Tibial nerve (tissue), 4 donors: ENCODE data around the gene PIP5K1C.

Experiments
- CTCF ChIP-seq, 5 experiments: fragments of 200-600 bp in 3 of 5; fragments of 450-650 bp in 2 of 5; sonication (generic) in 3 of 5; IDR thresholded peaks; one replicate each; pipeline ENCODE4 v1.5.1; 2016 to 2019; ENCODE audit warnings: antibody characterized with exemption in 5 of 5, mild to moderate bottlenecking in 3 of 5, moderate library complexity in 2 of 5
- EP300 ChIP-seq, 2 donors: sonication (generic); formaldehyde crosslinking; IDR thresholded peaks; one replicate each; pipeline ENCODE4 v1.6.1; 2017; ENCODE audit warnings: antibody characterized with exemption in 2 of 2, mild to moderate bottlenecking in 1 of 2
- POLR2A ChIP-seq, 2 donors: fragments of 450-650 bp; IDR thresholded peaks; one replicate each; pipeline ENCODE4 v1.6.1; 2017; ENCODE audit warnings: antibody characterized with exemption in 2 of 2, mild to moderate bottlenecking in 2 of 2, moderate library complexity in 2 of 2

GRCh38 chr19:3659746-3660112 is 40.5 kb downstream of the PIP5K1C start:
- TF ChIP-seq POLR2A (IDR thresholded peaks at IDR 0.05) (no peak), CTCF (IDR thresholded peaks at IDR 0.05) (no peak), EP300 (IDR thresholded peaks at IDR 0.05) (no peak)
